Measurements from ENCODE around the gene ARSJ. TPM values are rescaled to one million over a fixed set of nuclear protein-coding genes. Genes with fewer than 3 reads are reported as not detected.
A peak's percentile ranks its signal among the peaks of the same experiment; 100 is the strongest.

The ARSJ gene
- total RNA-seq, 1 experiment from 2014 or later = 43.9 TPM

DNA sequence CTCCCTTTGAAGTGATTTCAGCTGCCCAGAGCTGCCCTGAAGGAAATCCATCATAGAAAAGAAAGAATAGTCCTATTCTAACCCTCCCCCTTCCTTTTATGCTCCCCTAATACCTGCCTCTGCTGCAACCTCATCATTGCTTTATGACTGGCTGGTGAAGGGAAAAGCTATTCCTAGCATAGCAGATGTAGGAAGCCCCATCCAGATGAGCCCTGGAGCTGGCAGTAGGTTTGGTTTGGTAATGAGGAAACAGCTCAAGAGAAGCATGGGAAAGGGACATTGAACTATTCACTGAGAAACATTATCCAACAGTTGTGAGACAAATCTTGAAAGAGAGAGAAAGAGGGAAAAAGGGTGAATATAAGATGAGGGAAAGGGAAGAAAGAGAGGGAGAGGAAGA lies 29.2 kb downstream of the ARSJ start:
- no peak for TF ChIP-seq POLR2AphosphoS5 (IDR thresholded peaks at IDR 0.05; ENCODE audit: low read depth, low read length)
- TF ChIP-seq, protein P1, sequence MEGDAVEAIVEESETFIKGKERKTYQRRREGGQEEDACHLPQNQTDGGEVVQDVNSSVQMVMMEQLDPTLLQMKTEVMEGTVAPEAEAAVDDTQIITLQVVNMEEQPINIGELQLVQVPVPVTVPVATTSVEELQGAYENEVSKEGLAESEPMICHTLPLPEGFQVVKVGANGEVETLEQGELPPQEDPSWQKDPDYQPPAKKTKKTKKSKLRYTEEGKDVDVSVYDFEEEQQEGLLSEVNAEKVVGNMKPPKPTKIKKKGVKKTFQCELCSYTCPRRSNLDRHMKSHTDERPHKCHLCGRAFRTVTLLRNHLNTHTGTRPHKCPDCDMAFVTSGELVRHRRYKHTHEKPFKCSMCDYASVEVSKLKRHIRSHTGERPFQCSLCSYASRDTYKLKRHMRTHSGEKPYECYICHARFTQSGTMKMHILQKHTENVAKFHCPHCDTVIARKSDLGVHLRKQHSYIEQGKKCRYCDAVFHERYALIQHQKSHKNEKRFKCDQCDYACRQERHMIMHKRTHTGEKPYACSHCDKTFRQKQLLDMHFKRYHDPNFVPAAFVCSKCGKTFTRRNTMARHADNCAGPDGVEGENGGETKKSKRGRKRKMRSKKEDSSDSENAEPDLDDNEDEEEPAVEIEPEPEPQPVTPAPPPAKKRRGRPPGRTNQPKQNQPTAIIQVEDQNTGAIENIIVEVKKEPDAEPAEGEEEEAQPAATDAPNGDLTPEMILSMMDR (IDR thresholded peaks at IDR 0.05) = no peak
- TF ChIP-seq, protein P2, sequence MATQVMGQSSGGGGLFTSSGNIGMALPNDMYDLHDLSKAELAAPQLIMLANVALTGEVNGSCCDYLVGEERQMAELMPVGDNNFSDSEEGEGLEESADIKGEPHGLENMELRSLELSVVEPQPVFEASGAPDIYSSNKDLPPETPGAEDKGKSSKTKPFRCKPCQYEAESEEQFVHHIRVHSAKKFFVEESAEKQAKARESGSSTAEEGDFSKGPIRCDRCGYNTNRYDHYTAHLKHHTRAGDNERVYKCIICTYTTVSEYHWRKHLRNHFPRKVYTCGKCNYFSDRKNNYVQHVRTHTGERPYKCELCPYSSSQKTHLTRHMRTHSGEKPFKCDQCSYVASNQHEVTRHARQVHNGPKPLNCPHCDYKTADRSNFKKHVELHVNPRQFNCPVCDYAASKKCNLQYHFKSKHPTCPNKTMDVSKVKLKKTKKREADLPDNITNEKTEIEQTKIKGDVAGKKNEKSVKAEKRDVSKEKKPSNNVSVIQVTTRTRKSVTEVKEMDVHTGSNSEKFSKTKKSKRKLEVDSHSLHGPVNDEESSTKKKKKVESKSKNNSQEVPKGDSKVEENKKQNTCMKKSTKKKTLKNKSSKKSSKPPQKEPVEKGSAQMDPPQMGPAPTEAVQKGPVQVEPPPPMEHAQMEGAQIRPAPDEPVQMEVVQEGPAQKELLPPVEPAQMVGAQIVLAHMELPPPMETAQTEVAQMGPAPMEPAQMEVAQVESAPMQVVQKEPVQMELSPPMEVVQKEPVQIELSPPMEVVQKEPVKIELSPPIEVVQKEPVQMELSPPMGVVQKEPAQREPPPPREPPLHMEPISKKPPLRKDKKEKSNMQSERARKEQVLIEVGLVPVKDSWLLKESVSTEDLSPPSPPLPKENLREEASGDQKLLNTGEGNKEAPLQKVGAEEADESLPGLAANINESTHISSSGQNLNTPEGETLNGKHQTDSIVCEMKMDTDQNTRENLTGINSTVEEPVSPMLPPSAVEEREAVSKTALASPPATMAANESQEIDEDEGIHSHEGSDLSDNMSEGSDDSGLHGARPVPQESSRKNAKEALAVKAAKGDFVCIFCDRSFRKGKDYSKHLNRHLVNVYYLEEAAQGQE (IDR thresholded peaks at IDR 0.05; ENCODE audit: insufficient read depth in 1 of 2, low read depth in 2 of 2, low read length in 1 of 2) = no peak
- TF ChIP-seq TCF7L2 (IDR thresholded peaks at IDR 0.05; ENCODE audit: low read depth, low read length) = no peak
- TF ChIP-seq SIN3A (IDR thresholded peaks at IDR 0.05; ENCODE audit: borderline replicate concordance, insufficient read depth, low read depth, low read length) = no peak
- ChIA-PET POLR2A (interaction anchor here (0.7 kb wide), 3 partner anchors 10 to 77 kb away, joined by 3 to 7 read pairs (median 6); no protein-coding TSS in a partner anchor), CTCF (interaction anchor here (0.6 kb wide), 1 partner anchor 252 kb away, joined by 6 read pairs; no protein-coding TSS in a partner anchor)
- ATAC-seq (no peak), DNase-seq (ENCODE audit: low read depth, low spot score) (no peak)
- Histone ChIP-seq H3K4me1 (ENCODE audit: control insufficient read depth, insufficient read depth, low read length) (peaks cover 34% of the 10 kb centered on the region), H3K36me3 (ENCODE audit: control insufficient read depth, insufficient read depth, low read length) (no peaks in the 10 kb centered on the region; the same call in 1 of the 2 replicates), H3K4me3 (ENCODE audit: low read depth in 2 of 2, low read length in 2 of 2) (no peak overlapping the region), H3K9me3 (ENCODE audit: control insufficient read depth, insufficient read depth, low read depth, low read length) (no peaks in the 10 kb centered on the region), H3K27me3 (ENCODE audit: control insufficient read depth, insufficient read depth, low read length) (no peaks in the 10 kb centered on the region), H3K27ac (ENCODE audit: low read length) (peak overlapping the region; percentile 48)
- in situ Hi-C loops (cut with HindIII; ENCODE audit: low pct_unique_long_range_greater_than_20kb, low sequenced_read_pairs) (no loop called here), intact Hi-C loops (cut with micrococcal nuclease; ENCODE audit: unreplicated experiment) (loop anchor here (10.0 kb wide), 1 partner anchor 225 kb away; no protein-coding TSS in a partner anchor)
- BruUV-seq (replicated peaks) = no TSS peak

DNA sequence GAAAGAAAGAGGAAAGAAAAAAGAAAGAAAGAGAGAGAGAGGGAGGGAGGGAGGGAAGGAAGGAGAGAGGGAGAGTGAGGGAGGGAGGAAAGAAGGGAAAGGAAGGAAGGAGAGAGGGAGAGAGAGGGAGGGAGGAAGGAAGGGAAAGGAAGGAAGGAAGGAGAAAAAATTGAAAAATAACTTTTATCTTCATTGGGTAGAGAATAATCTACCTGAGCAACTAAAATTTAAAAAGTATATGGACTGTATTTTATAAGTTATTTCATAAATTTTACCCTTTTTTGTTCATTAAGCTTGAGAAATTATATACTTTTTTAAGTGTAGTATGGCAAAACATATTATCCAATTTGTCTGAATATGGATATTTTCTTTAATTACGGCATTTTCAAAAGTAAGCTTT lies 32.0 kb downstream of the ARSJ start:
- intact Hi-C loops (cut with micrococcal nuclease; ENCODE audit: unreplicated experiment) (no loop called here), in situ Hi-C loops (cut with HindIII; ENCODE audit: low pct_unique_long_range_greater_than_20kb, low sequenced_read_pairs) (no loop called here)
- ATAC-seq = no peak
- BruUV-seq (replicated peaks) = no TSS peak
- Histone ChIP-seq H3K4me1 (ENCODE audit: control insufficient read depth, insufficient read depth, low read length) (peaks cover 16% of the 10 kb centered on the region), H3K36me3 (ENCODE audit: control insufficient read depth, insufficient read depth, low read length) (no peaks in the 10 kb centered on the region; the same call in 1 of the 2 replicates), H3K9me3 (ENCODE audit: control insufficient read depth, insufficient read depth, low read depth, low read length) (no peaks in the 10 kb centered on the region), H3K27me3 (ENCODE audit: control insufficient read depth, insufficient read depth, low read length) (no peaks in the 10 kb centered on the region), H3K27ac (ENCODE audit: low read length) (no peak overlapping the region), H3K4me3 (ENCODE audit: low read depth in 2 of 2, low read length in 2 of 2) (no peak overlapping the region)
- ChIA-PET CTCF (no interaction called here), POLR2A (interaction anchor here (0.5 to 0.6 kb wide), 2 partner anchors 19 to 187 kb away, joined by 3 read pairs; no protein-coding TSS in a partner anchor)
- no peak for DNase-seq (ENCODE audit: low read depth, low spot score)
- TF ChIP-seq SIN3A (IDR thresholded peaks at IDR 0.05; ENCODE audit: borderline replicate concordance, insufficient read depth, low read depth, low read length) = no peak
- TF ChIP-seq, protein P1 (IDR thresholded peaks at IDR 0.05) = no peak
- TF ChIP-seq, protein P2 (IDR thresholded peaks at IDR 0.05; ENCODE audit: insufficient read depth in 1 of 2, low read depth in 2 of 2, low read length in 1 of 2) = no peak
- no peak for TF ChIP-seq TCF7L2 (IDR thresholded peaks at IDR 0.05; ENCODE audit: low read depth, low read length)
- no peak for TF ChIP-seq POLR2AphosphoS5 (IDR thresholded peaks at IDR 0.05; ENCODE audit: low read depth, low read length)

Data from Panc1 (cell line).